HCEC 1CT (cell line): ENCODE results near the gene DAGLB.
A peak's percentile ranks its signal among the peaks of the same experiment; 100 is the strongest.
"Not testable (repeated sequence)": the region's sequence is repeated elsewhere in the genome, so short reads cannot be mapped to it uniquely, and the experiment has no call there.

Experiments
- DNase-seq: peaks from one replicate; pipeline ENCODE4 v3.0.0-alpha.2; 2017

Gene DAGLB

GRCh38 chr7:6447581-6448199 is at the start of gene DAGLB:
Gene DAGLB (minus strand): TSS chr7:6447954. CDS start chr7:6447842, 112 bp downstream.
- peak; percentile 87 for DNase-seq

GRCh38 chr7:6497637-6497905 is 49.8 kb upstream of the DAGLB start:
- DNase-seq, result no peak

GRCh38 chr7:6496842-6497636 is 49.3 kb upstream of the DAGLB start:
- no peak for DNase-seq

GRCh38 chr7:6495597-6496262 is 48.0 kb upstream of the DAGLB start:
- DNase-seq, result no peak

- DNase-seq, result no peak
Measured at GRCh38 chr7:6494365-6494764, 46.6 kb upstream of the DAGLB start.

GRCh38 chr7:6491194-6491593 is 43.4 kb upstream of the DAGLB start:
- DNase-seq, result no peak

GRCh38 chr7:6489612-6490011 is 41.9 kb upstream of the DAGLB start:
- DNase-seq, result peak; percentile 17

- no peak for DNase-seq
Measured at GRCh38 chr7:6487184-6487545, 39.4 kb upstream of the DAGLB start.

GRCh38 chr7:6486438-6487183 is 38.9 kb upstream of the DAGLB start:
- DNase-seq, result no peak

- DNase-seq, result no peak
Measured at GRCh38 chr7:6482743-6483119, 35.0 kb upstream of the DAGLB start.

- DNase-seq, result no peak
Measured at GRCh38 chr7:6482307-6482706, 34.6 kb upstream of the DAGLB start.

GRCh38 chr7:6481445-6481844 is 33.7 kb upstream of the DAGLB start:
- no peak for DNase-seq

GRCh38 chr7:6480323-6480660 is 32.5 kb upstream of the DAGLB start:
- no peak for DNase-seq

GRCh38 chr7:6479067-6479466 is 31.3 kb upstream of the DAGLB start:
- DNase-seq, result no peak

GRCh38 chr7:6478186-6478585 is 30.4 kb upstream of the DAGLB start:
- DNase-seq, result no peak

- DNase-seq, result no peak
Measured at GRCh38 chr7:6477318-6477660, 29.5 kb upstream of the DAGLB start.

- no peak for DNase-seq
Measured at GRCh38 chr7:6476596-6477317, 29.0 kb upstream of the DAGLB start.

GRCh38 chr7:6475433-6476186 is 27.9 kb upstream of the DAGLB start:
- DNase-seq, result no peak

GRCh38 chr7:6465862-6466261 is 18.1 kb upstream of the DAGLB start:
- no peak for DNase-seq

- DNase-seq, result not testable (repeated sequence)
Measured at GRCh38 chr7:6463609-6464008, 15.9 kb upstream of the DAGLB start.

GRCh38 chr7:6461946-6462550 is 14.3 kb upstream of the DAGLB start:
- DNase-seq, result no peak

- DNase-seq, result no peak
Measured at GRCh38 chr7:6460990-6461584, 13.3 kb upstream of the DAGLB start.
